HG03066 (cell line): ENCODE results near the gene STRN4.
"Not testable (repeated sequence)": the region's sequence is repeated elsewhere in the genome, so short reads cannot be mapped to it uniquely, and the experiment has no call there.

Source experiments
- ATAC-seq: cut with Tn5 transposase; IDR thresholded peaks from one replicate; pipeline ENCODE4 v1.9.1; 2021; ENCODE audit warnings: low read depth; ENCODE audit not compliant: unreplicated experiment

The STRN4 gene

GRCh38 chr19:46773018-46773399 lies 26.8 kb upstream of the STRN4 start:
- no peak for ATAC-seq

GRCh38 chr19:46772170-46773017 lies 26.1 kb upstream of the STRN4 start:
- ATAC-seq = no peak

GRCh38 chr19:46768746-46769145 lies 22.5 kb upstream of the STRN4 start:
- not testable (repeated sequence) for ATAC-seq

GRCh38 chr19:46766569-46767317 lies 20.5 kb upstream of the STRN4 start:
- no peak for ATAC-seq

- ATAC-seq = no peak
These were observed 18.6 kb upstream of the STRN4 start for GRCh38 chr19:46764817-46765291.

GRCh38 chr19:46762245-46762890 lies 16.1 kb upstream of the STRN4 start:
- ATAC-seq = no peak

GRCh38 chr19:46761418-46761831 lies 15.2 kb upstream of the STRN4 start:
- no peak for ATAC-seq

- not testable (repeated sequence) for ATAC-seq
These were observed 14.6 kb upstream of the STRN4 start for GRCh38 chr19:46760897-46761296.

GRCh38 chr19:46760363-46760762 lies 14.1 kb upstream of the STRN4 start:
- no peak for ATAC-seq

GRCh38 chr19:46759817-46760333 lies 13.6 kb upstream of the STRN4 start:
- no peak for ATAC-seq

GRCh38 chr19:46759206-46759605 lies 13.0 kb upstream of the STRN4 start:
- ATAC-seq = no peak

GRCh38 chr19:46756544-46756888 lies 10.3 kb upstream of the STRN4 start:
- no peak for ATAC-seq

- ATAC-seq = no peak
These were observed 9.7 kb upstream of the STRN4 start for GRCh38 chr19:46755853-46756543.

- no peak for ATAC-seq
These were observed 9.0 kb upstream of the STRN4 start for GRCh38 chr19:46755077-46755852.

- no peak for ATAC-seq
These were observed 7.3 kb upstream of the STRN4 start for GRCh38 chr19:46753420-46754155.

GRCh38 chr19:46748325-46749109 lies 2.3 kb upstream of the STRN4 start:
- no peak for ATAC-seq

GRCh38 chr19:46745521-46746280 lies 549 bp downstream of the STRN4 start, which contains the start of gene FKRP:
Gene FKRP, plus strand, starts transcription at chr19:46746057. Its CDS starts 9,394 bp downstream, at chr19:46755451.
- ATAC-seq = no peak
